Transverse colon (tissue), 4 donors: Measurements from ENCODE around the gene PSMF1. TPM values are rescaled to one million over a fixed set of nuclear protein-coding genes. Genes with fewer than 3 reads are reported as not detected.

ENCODE experiments used
- DNase-seq: peaks from one replicate; pipeline ENCODE4 v3.0.0-alpha.2; 2019
- H3K27ac ChIP-seq, 4 donors: fragments of 200-600 bp; sonication (generic); 2 replicates each; pipeline ENCODE4 v1.5.1; 2016 to 2018; ENCODE audit warnings: inconsistent platforms in 4 of 4
- H3K27me3 ChIP-seq: fragments of 200-600 bp; sonication (generic); 2 replicates; pipeline ENCODE4 v1.5.1; 2017; ENCODE audit warnings: inconsistent platforms
- H3K36me3 ChIP-seq, 4 donors: fragments of 200-600 bp; sonication (generic); 2 replicates each; pipeline ENCODE4 v1.5.1; 2017 to 2019; ENCODE audit warnings: inconsistent platforms in 4 of 4
- H3K4me1 ChIP-seq, 4 donors: fragments of 200-600 bp; sonication (generic); 2 replicates each; pipeline ENCODE4 v1.5.1; 2017 to 2020; ENCODE audit warnings: inconsistent platforms in 4 of 4
- H3K4me3 ChIP-seq, 4 donors: fragments of 200-600 bp; sonication (generic); 1 replicate in 1 of 4; 2 replicates in 3 of 4; pipeline versions ENCODE4 v1.5.1 to v1.6.1; 2017 to 2019; ENCODE audit warnings: inconsistent platforms in 4 of 4
- H3K9me3 ChIP-seq, 2 donors: fragments of 200-600 bp; sonication (generic); 2 replicates each; pipeline ENCODE4 v1.5.1; 2017 to 2019; ENCODE audit warnings: inconsistent platforms in 2 of 2
- EP300 ChIP-seq: sonication (generic); formaldehyde crosslinking; IDR thresholded peaks from one replicate; pipeline ENCODE4 v1.6.1; 2017; ENCODE audit warnings: antibody characterized with exemption, low read depth
- POLR2A ChIP-seq: fragments of 450-650 bp; IDR thresholded peaks from one replicate; pipeline ENCODE4 v1.6.1; 2016; ENCODE audit warnings: antibody characterized with exemption, mild to moderate bottlenecking, moderate library complexity
- POLR2AphosphoS5 ChIP-seq, 3 donors: sonication (generic); formaldehyde crosslinking; IDR thresholded peaks; one replicate each; pipeline ENCODE4 v1.6.1; 2016; ENCODE audit warnings: antibody characterized with exemption in 3 of 3
- WGBS, 2 donors: methylation state at CpG; one replicate each; pipeline ENCODE4 v1.1.5; 2018; ENCODE audit warnings: low coverage in 1 of 2; 5-methylcytosine and 5-hydroxymethylcytosine counted together
- in situ Hi-C, 4 donors: fragments of 200-750 bp; cut with MboI; loops; one replicate each; pipeline versions ENCODE4 v1.15.0 to v1.15.1; 2017; ENCODE audit warnings: low sequenced_read_pairs in 3 of 4, low pct_ligation_motif_present in 1 of 4, low pct_unique_long_range_greater_than_20kb in 1 of 4
- intact Hi-C: fragments of 100-400 bp; cut with DNase I; formaldehyde crosslinking; loops from one replicate; pipeline ENCODE4 v1.15.1; 2023; ENCODE audit warnings: low total_unique reads
- total RNA-seq, 4 donors: library from RNA; depleted of rRNA; stranded (reverse); fragments of >200 nt; gene quantifications; one replicate each; pipeline ENCODE4 v1.1.0, GENCODE V29; 2016
- TF ChIP-seq, protein P1 (sequence below), 5 experiments: fragments of 200-600 bp in 3 of 5; fragments of 450-650 bp in 2 of 5; sonication (generic) in 3 of 5; IDR thresholded peaks; 1 replicate in 2 of 5; 2 replicates in 3 of 5; pipeline ENCODE4 v1.5.1; 2016 to 2017; ENCODE audit warnings: antibody characterized with exemption in 5 of 5, inconsistent platforms in 3 of 5, mild to moderate bottlenecking in 2 of 5, moderate library complexity in 1 of 5

Gene PSMF1
- total RNA-seq, 4 donors from 2014 or later = 55.1 to 173 (median 120) TPM

GRCh38 chr20:1203630-1204029 lies 85.2 kb downstream of the PSMF1 start:
- H3K4me1 ChIP-seq = peaks cover 0 to 11% (median 2%) of the 10 kb centered on the region in 4 donors
- H3K9me3 ChIP-seq = no peaks in the 10 kb centered on the region
- TF ChIP-seq, protein P1, sequence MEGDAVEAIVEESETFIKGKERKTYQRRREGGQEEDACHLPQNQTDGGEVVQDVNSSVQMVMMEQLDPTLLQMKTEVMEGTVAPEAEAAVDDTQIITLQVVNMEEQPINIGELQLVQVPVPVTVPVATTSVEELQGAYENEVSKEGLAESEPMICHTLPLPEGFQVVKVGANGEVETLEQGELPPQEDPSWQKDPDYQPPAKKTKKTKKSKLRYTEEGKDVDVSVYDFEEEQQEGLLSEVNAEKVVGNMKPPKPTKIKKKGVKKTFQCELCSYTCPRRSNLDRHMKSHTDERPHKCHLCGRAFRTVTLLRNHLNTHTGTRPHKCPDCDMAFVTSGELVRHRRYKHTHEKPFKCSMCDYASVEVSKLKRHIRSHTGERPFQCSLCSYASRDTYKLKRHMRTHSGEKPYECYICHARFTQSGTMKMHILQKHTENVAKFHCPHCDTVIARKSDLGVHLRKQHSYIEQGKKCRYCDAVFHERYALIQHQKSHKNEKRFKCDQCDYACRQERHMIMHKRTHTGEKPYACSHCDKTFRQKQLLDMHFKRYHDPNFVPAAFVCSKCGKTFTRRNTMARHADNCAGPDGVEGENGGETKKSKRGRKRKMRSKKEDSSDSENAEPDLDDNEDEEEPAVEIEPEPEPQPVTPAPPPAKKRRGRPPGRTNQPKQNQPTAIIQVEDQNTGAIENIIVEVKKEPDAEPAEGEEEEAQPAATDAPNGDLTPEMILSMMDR (IDR thresholded peaks at IDR 0.05) = no peak
- TF ChIP-seq EP300 (no peak), POLR2AphosphoS5 (IDR thresholded peaks at IDR 0.05) (no peak), POLR2A (no peak)
- intact Hi-C loops (no loop called here), in situ Hi-C loops (loop anchor here in 2 of 4 donors (25.0 kb wide), 1 partner anchor 391 kb away; no protein-coding TSS in a partner anchor)
- DNase-seq = peak; percentile 34
- no peaks in the 10 kb centered on the region for H3K27me3 ChIP-seq
- peak overlapping the region in 2 of 4 donors; percentile 8 to 24 for H3K27ac ChIP-seq
- WGBS, 2 donors = 41% methylated on average over 5 of the region's 5 CpGs; no CpG with 5 or more reads in 1 of the 2 donors
- no peaks in the 10 kb centered on the region for H3K36me3 ChIP-seq
- no peak overlapping the region for H3K4me3 ChIP-seq

- TF ChIP-seq, protein P1 (IDR thresholded peaks at IDR 0.05) = no peak
- TF ChIP-seq POLR2A = no peak
- no peak for TF ChIP-seq POLR2AphosphoS5 (IDR thresholded peaks at IDR 0.05)
- no peak for TF ChIP-seq EP300
- Histone ChIP-seq H3K4me1 (peaks cover 0 to 11% (median 2%) of the 10 kb centered on the region in 4 donors), H3K27ac (no peak overlapping the region), H3K36me3 (no peaks in the 10 kb centered on the region), H3K9me3 (no peaks in the 10 kb centered on the region), H3K4me3 (no peak overlapping the region), H3K27me3 (no peaks in the 10 kb centered on the region)
- intact Hi-C loops (no loop called here), in situ Hi-C loops (loop anchor here in 2 of 4 donors (25.0 kb wide), 1 partner anchor 392 kb away; no protein-coding TSS in a partner anchor)
- 49% methylated on average over 5 of the region's 5 CpGs; no CpG with 5 or more reads in 1 of the 2 donors for WGBS, 2 donors
- peak; percentile 33 for DNase-seq
These were observed 85.7 kb downstream of the PSMF1 start for GRCh38 chr20:1204113-1204512.

DNA sequence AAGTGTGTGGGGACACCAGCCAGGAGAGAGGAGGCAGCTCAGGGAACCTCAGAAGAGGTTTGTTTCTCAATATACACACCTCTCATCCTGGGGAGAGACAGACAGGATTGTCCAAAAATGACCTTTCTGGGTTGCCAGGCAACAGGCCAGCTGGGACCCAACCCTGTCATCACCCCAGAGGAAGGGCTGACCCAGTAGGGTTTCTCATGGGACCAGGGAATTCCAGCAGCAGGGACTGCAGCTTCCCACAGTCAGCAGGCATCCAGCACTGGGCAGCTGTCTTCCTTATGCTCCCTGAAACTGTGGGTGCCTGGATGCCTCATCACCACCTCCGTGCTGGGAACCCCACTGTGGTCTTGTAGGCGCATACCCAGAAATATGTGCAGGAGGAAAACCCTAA lies 86.2 kb downstream of the PSMF1 start:
- Histone ChIP-seq H3K36me3 (no peaks in the 10 kb centered on the region), H3K27me3 (no peaks in the 10 kb centered on the region), H3K4me3 (no peak overlapping the region), H3K27ac (no peak overlapping the region), H3K4me1 (peaks cover 0 to 11% (median 2%) of the 10 kb centered on the region in 4 donors), H3K9me3 (no peaks in the 10 kb centered on the region)
- TF ChIP-seq POLR2A (no peak), EP300 (no peak), POLR2AphosphoS5 (IDR thresholded peaks at IDR 0.05) (no peak)
- TF ChIP-seq, protein P1 (IDR thresholded peaks at IDR 0.05) = no peak
- WGBS, 2 donors = 100% methylated on average over 2 of the region's 2 CpGs; no CpG with 5 or more reads in 1 of the 2 donors
- intact Hi-C loops = no loop called here
- in situ Hi-C loops = loop anchor here in 2 of 4 donors (25.0 kb wide), 1 partner anchor 392 kb away; no protein-coding TSS in a partner anchor
- no peak for DNase-seq

DNA sequence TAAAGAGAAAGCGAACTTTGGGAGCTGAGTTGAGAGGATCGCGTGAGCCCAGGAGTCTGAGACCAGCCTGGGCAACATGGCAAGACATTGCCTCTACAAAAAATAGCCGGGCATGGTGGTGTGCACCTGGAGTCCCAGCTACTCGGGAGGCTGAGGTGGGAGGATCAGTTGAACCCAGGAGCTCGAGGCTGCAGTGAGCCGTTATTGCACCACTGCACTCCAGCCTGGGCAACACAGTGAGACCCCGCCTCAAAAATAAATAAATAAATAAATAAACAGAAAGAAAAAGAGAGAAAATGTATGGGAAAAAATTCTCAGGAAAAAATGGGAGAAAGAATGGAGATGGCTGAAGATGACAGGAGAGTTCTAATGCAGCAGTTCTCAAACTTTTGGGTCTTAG lies 87.4 kb downstream of the PSMF1 start:
- no peak overlapping the region for H3K4me3 ChIP-seq
- WGBS, 2 donors = 81 to 92% methylated on average over 4 to 8 of the region's 8 CpGs
- no peak overlapping the region for H3K27ac ChIP-seq
- in situ Hi-C loops (loop anchor here in 2 of 4 donors (25.0 kb wide), 1 partner anchor 394 kb away; no protein-coding TSS in a partner anchor), intact Hi-C loops (no loop called here)
- no peaks in the 10 kb centered on the region for H3K36me3 ChIP-seq
- DNase-seq = no peak
- TF ChIP-seq POLR2AphosphoS5 (IDR thresholded peaks at IDR 0.05) = no peak
- TF ChIP-seq POLR2A = no peak
- no peak for TF ChIP-seq EP300
- TF ChIP-seq, protein P1 (IDR thresholded peaks at IDR 0.05) = no peak
- no peaks in the 10 kb centered on the region for H3K9me3 ChIP-seq
- H3K4me1 ChIP-seq = peaks cover 0 to 11% (median 2%) of the 10 kb centered on the region in 4 donors
- no peaks in the 10 kb centered on the region for H3K27me3 ChIP-seq
